Activated CD4-positive, alpha-beta T cell treated with anti-CD3 and anti-CD28 coated beads for 24 hours (primary cell): ENCODE measurements around the gene EFNA5.

Experiments
- DNase-seq, 2 donors: peaks; one replicate each; pipeline ENCODE4 v3.0.0-alpha.2; 2020; ENCODE audit warnings: low read depth in 2 of 2

EFNA5 gene

GRCh38 chr5:107571621-107572536 is 98.9 kb downstream of the EFNA5 start:
- peak; percentile 85 to 88 for DNase-seq

GRCh38 chr5:107570805-107571531 is 99.8 kb downstream of the EFNA5 start:
- DNase-seq, result peak in 1 of 2 donors; percentile 4

DNA sequence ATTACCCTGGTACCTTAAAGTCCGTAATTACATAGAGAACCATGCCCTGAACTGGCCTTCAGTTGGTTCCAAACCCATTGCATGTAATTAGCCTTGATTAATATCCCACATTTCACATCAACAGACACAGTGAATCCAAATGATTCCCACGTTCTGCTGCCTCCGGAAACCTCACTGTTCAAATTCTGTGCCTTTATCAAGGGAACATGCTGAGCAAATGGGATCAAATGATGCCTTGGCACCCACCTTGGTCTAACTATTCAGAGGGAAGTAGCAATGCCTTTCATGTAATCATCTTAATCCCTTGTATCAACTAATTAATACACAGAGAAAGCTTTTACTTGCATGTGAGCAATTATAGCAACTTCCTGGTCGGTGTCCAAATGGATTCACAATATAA is 100.6 kb downstream of the EFNA5 start:
- no peak for DNase-seq

DNA sequence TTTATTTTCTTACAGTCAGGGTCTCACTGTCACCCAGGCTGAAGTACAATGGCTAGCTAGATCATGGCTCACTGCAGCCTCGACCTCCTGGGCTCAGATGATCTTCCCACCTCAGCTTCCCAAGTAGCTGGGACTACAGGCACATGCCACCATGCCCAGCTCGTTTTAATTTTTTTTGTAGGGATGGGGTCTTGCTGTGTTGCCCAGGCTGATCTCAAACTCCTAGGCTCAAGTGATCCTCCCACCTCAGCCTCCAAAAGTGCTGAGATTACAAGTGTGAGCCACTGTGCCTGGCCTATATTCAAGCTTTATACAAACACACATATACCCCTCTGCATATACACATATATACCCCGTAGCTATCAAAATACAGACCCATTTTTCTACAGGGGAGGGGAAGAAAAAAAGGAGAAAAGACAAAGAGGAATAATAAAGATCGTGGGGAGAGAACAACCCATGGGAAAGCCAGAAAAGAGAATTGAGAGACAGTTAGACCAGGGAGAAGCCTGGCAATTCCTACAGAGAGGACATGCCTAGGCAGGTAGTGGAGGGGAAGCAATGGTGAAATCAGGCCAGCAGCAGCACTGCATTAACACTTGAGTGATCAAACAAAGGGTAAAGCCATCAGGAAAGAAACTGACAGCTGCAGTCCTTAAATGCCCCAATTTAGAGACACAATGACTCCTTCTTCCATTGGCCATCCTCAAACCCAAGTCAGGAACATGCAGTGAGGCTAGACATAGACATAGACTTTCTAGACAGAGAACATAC is 102.7 kb downstream of the EFNA5 start:
- DNase-seq, result no peak

DNA sequence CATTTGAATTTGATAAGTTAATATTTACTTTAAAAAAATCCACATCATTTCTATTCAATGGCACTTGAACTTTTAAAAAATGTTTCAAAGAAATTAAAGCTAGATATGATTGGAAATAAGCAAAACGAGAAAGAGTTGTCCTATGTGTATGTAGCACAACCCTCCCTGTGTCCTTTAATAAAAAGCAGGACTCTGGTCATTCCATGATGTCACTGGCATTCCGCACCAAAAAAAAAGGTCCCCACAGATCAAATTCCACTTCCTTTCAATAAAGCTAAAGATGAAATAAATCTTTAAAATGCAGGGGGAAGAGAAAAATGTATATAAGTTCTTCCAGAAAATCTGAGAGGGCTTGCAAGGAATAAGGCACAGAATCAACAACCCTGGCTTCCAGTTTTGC is 103.8 kb downstream of the EFNA5 start:
- no peak for DNase-seq

DNA sequence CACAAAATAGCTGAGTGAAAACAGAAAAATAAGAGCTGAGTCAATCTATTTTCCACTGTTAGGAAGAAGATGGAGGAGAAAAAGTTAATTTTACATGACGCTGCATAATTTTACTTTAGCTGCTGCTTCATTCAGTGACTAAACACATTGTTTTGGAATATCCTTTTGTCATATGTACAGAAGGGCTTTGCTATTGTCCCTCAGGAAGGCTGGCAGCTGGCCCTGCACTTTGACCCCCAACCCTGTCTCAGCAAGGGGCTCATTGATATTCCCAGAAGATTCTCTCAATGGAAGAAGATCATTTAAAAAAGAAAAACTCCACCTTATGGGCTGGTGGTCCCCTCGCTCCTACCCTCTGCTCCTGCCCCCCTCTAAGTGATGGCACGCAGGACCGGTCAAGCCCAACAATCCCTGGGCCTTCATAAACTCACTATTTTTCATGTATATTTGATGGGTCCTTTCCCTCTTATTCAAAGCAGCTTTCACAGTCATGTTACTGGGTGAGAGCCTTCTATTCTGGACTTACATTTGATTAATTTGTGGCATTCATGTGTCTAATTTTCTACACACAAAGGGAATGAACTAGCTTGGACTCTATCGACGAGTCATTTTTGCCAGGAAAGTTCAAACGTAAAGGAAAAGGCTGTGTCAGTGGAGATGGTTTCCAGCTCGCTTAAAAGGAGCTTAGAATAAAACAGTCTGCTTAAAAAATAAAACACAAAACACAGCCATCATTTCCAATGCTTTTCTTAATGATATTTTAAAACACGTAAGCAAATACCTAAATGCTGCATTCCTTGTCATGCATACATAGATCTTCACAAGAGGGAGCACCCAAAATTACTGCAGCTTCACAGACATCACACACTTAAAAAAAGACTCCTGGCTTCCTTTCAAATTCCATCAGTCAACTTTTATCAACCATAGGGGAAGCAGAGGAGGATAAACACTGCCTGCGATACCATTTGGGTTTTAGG is 104.7 kb downstream of the EFNA5 start:
- no peak for DNase-seq

DNA sequence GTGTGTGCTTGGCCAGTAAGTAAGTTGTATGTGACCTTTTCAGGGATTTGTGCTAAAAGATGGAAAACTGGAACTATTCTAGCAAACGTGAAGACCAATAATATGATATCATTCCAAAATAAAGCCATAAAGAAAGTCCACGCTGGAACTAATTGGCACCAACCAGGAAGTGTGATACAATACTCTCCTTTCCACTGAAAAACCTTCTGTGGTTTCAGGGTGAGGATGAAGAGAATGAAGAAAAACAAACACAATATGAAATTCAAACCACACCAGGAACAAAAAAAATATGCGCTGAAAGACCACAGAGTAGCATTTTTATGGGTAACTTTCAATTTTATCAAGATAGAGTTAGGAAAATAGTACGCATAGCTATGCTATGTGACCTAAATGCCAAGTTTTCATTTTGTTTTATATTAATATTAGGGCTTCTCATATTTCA is 105.8 kb downstream of the EFNA5 start:
- no peak for DNase-seq

GRCh38 chr5:107563959-107564544 is 106.7 kb downstream of the EFNA5 start:
- no peak for DNase-seq

DNA sequence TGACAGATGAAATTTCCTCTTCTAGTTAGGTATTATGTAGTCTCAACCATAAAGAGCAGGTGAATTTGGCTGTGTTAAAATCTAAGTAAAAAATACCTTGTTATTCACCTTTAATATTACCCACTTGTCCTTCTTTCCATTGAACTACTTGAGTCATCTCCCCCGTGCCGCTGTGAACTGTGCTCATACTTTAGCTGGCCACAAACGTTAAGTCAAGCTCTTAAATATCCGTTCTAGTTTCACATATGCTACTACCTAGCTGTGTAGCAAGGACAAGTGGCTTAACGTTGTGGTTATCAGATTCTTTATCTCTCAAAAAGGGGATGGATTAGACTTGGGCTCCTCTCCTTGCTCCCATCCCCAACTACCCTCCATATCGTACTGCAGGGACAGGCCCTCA is 110.4 kb downstream of the EFNA5 start:
- no peak for DNase-seq

GRCh38 chr5:107558823-107559375 is 111.8 kb downstream of the EFNA5 start:
- DNase-seq, result no peak

- DNase-seq, result no peak
These were observed 113.6 kb downstream of the EFNA5 start for GRCh38 chr5:107557051-107557658.

DNA sequence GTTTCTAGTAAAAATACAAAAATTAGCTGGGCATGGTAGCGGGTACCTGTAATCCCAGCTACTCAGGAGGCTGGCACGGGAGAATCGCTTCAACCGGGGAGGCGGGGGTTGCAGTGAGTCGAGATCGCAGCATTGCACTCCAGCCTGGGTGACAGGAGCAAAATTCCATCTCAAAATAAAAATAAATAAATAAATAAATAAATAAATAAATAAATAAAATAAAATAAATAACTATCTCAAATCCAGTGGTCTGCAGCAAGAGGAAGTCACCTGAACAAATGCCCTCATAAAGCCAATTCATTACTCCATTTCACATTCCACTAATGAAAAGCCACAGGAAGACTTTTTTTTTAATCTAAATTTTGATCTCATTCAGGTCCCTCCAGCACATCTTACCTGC is 114.2 kb downstream of the EFNA5 start:
- DNase-seq, result no peak

DNA sequence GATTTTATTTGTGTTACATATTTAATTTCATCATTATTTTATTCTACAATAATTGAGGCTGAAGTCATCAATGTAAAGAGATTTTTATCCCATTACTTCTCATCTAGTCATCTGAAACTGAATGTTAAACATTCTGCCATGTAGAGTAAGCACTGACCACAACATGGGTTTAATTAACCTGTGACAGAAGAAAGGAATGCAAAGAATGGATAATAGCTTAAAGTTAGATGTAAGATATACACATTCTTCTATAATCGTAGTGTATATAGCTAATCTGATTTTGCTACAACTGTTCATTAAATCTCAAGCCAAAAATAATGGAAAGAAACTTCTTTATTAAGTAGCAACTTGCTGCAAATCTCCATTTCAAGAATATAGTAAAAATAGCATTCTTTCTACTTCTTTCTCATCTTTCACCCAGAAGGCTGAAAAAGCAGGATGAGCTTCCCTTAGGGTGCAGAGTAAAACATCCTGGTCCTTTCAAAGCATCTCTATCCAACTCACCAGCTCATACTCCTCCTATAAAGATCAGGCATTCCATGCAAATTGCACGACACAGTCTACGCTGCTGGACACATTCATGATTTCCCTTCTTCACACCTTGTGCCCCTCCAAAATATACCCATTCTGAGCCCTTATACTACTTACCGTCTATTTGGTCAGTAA is 115.2 kb downstream of the EFNA5 start:
- no peak for DNase-seq

- DNase-seq, result no peak
These were observed 115.8 kb downstream of the EFNA5 start for GRCh38 chr5:107554776-107555424.

DNA sequence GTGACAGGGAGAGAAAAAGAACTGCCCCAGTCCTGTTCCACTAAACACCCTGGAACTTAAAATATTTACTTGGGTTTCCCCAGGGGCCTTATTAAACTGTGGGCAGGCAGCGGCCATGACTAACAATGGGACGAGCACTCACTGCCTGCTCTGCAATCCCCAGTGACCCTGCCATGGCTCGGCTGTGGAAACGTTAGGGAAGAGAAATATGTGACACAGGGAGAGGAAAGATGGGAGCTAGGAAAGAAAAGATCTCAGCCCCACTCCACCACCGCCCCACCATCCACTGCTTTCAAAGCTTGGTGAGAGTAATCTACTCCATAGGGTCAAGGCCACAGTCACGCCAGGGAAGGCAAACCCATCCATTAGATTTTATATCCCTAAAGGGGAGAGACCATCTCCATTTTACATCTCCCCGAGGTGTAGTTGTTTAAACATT is 117.6 kb downstream of the EFNA5 start:
- no peak for DNase-seq

DNA sequence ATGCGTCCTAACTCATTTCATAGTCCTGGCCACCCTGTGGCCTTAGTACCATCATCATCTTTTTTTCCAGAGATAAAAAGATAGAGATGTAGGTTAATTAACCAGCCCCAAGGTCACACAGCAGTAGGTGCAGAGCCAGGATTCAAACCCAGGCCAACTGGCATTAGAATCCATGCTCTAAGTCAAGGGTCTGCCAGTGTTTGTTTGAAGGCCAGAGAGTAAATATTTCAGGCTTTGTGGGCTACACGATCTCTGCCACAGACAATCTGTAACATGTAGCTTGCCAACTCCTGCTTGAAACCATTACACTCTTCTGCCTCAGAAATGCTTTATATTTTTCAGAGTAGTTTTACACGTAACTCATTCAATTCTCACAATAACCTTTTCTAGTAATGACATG is 119.6 kb downstream of the EFNA5 start:
- DNase-seq, result no peak

- no peak for DNase-seq
These were observed 121.2 kb downstream of the EFNA5 start for GRCh38 chr5:107549567-107549966.

DNA sequence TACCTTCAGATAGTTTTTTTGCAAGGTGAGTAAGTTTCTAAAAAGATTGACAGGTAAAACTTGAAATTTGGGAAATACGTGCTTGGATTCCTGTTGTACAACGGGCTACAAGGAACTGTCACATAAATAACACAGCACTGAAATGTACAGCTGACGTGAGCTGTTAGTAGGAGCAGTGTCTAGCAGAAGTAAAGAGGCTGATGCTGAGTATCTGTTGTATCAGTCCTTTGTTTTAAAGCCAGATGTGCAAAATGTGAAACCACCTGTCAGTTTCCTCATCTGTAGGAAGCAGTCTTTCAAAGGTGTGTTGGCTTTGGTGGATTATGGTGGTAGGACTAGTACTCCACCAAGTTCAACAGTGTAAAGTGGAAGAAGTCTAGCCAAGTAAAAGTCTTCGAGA is 122.3 kb downstream of the EFNA5 start:
- DNase-seq, result no peak

GRCh38 chr5:107546719-107547118 is 124.0 kb downstream of the EFNA5 start:
- DNase-seq, result no peak
